Liver (tissue), 9 donors: Measurements from ENCODE around the gene ERGIC2. TPM values are rescaled to one million over a fixed set of nuclear protein-coding genes. Genes with fewer than 3 reads are reported as not detected.
A peak's percentile ranks its signal among the peaks of the same experiment; 100 is the strongest.

ENCODE experiments used
- DNase-seq: peaks from one replicate; pipeline ENCODE4 v3.0.0-alpha.2; 2017; ENCODE audit warnings: low spot score
- H3K27ac ChIP-seq, 2 donors: one replicate each; pipeline ENCODE4 v1.7.0; 2013; ENCODE audit warnings: inconsistent platforms in 2 of 2, low read length in 2 of 2, control low read depth in 1 of 2, low read depth in 1 of 2, mild to moderate bottlenecking in 1 of 2
- H3K27me3 ChIP-seq, 4 donors: one replicate each; pipeline versions ENCODE4 v1.6.1 to v1.7.0; 2013; ENCODE audit warnings: low read length in 3 of 4, inconsistent platforms in 1 of 4, mild to moderate bottlenecking in 1 of 4, moderate library complexity in 1 of 4; ENCODE audit not compliant: control insufficient read depth in 4 of 4, insufficient read depth in 4 of 4
- H3K36me3 ChIP-seq, 4 donors: one replicate each; pipeline versions ENCODE4 v1.6.1 to v1.7.0; 2013; ENCODE audit warnings: low read length in 3 of 4, mild to moderate bottlenecking in 3 of 4, low read depth in 1 of 4, moderate library complexity in 1 of 4; ENCODE audit not compliant: control insufficient read depth in 4 of 4, insufficient read depth in 3 of 4
- H3K4me1 ChIP-seq, 4 donors: one replicate each; pipeline versions ENCODE4 v1.6.1 to v1.7.0; 2013; ENCODE audit warnings: low read length in 3 of 4, mild to moderate bottlenecking in 3 of 4, moderate library complexity in 1 of 4; ENCODE audit not compliant: control insufficient read depth in 4 of 4, insufficient read depth in 4 of 4
- H3K4me3 ChIP-seq, 3 donors: one replicate each; pipeline versions ENCODE4 v1.6.1 to v1.7.0; 2013; ENCODE audit warnings: low read length in 3 of 3, control low read depth in 1 of 3, low read depth in 1 of 3, mild to moderate bottlenecking in 1 of 3
- H3K9ac ChIP-seq, 2 donors: one replicate each; pipeline ENCODE4 v1.7.0; 2013; ENCODE audit warnings: low read length in 2 of 2, mild to moderate bottlenecking in 2 of 2, moderate library complexity in 2 of 2, control low read depth in 1 of 2, low read depth in 1 of 2
- H3K9me3 ChIP-seq, 4 donors: one replicate each; pipeline versions ENCODE4 v1.6.1 to v1.7.0; 2013; ENCODE audit warnings: low read length in 3 of 4; ENCODE audit not compliant: control insufficient read depth in 4 of 4
- ATF3 ChIP-seq: IDR thresholded peaks from 2 replicates; pipeline ENCODE4 v1.6.1; 2016; ENCODE audit warnings: antibody characterized with exemption
- CTCF ChIP-seq: fragments of 150-350 bp; IDR thresholded peaks from 2 replicates; pipeline ENCODE4 v1.5.1; 2017; ENCODE audit warnings: improper control_type of control experiment, low read depth, low read length; ENCODE audit not compliant: missing input control
- EGR1 ChIP-seq, 2 donors: IDR thresholded peaks; 2 replicates each; pipeline ENCODE4 v1.6.1; 2016 to 2018; ENCODE audit warnings: antibody characterized with exemption in 2 of 2, low read depth in 2 of 2
- FOXA1 ChIP-seq: IDR thresholded peaks from 2 replicates; pipeline ENCODE4 v1.6.1; 2016; ENCODE audit warnings: antibody characterized with exemption
- FOXA2 ChIP-seq: IDR thresholded peaks from 2 replicates; pipeline ENCODE4 v1.6.1; 2016; ENCODE audit warnings: antibody characterized with exemption
- HNF4A ChIP-seq, 2 donors: conservative IDR thresholded peaks; 2 replicates each; pipeline ENCODE4 v1.6.1; 2016; ENCODE audit warnings: antibody characterized with exemption in 2 of 2, mild to moderate bottlenecking in 2 of 2
- JUND ChIP-seq, 2 donors: IDR thresholded peaks; 2 replicates each; pipeline ENCODE4 v1.6.1; 2016; ENCODE audit warnings: antibody characterized with exemption in 2 of 2
- RAD21 ChIP-seq, 2 donors: IDR thresholded peaks; 2 replicates each; pipeline ENCODE4 v1.6.1; 2016; ENCODE audit warnings: antibody characterized with exemption in 2 of 2, mild to moderate bottlenecking in 2 of 2
- RXRA ChIP-seq, 2 donors: IDR thresholded peaks; 2 replicates each; pipeline ENCODE4 v1.6.1; 2017 to 2018; ENCODE audit warnings: antibody characterized with exemption in 2 of 2, mild to moderate bottlenecking in 1 of 2
- SP1 ChIP-seq: IDR thresholded peaks from 2 replicates; pipeline ENCODE4 v1.6.1; 2018; ENCODE audit warnings: antibody characterized with exemption, mild to moderate bottlenecking
- TAF1 ChIP-seq: conservative IDR thresholded peaks from 2 replicates; pipeline ENCODE4 v1.6.1; 2016; ENCODE audit warnings: antibody characterized with exemption, mild to moderate bottlenecking
- YY1 ChIP-seq: IDR thresholded peaks from 2 replicates; pipeline ENCODE4 v1.6.1; 2016; ENCODE audit warnings: antibody characterized with exemption, mild to moderate bottlenecking
- ZBTB33 ChIP-seq: IDR thresholded peaks from 2 replicates; pipeline ENCODE4 v1.6.1; 2016; ENCODE audit warnings: antibody characterized with exemption
- WGBS: extraction: QIAGEN DNeasy Blood & Tissue Kit; methylation state at CpG from one replicate; pipeline ENCODE4 v1.1.7; 2013; 5-methylcytosine and 5-hydroxymethylcytosine counted together
- polyA plus RNA-seq, 2 donors: library from polyadenylated mRNA; stranded (reverse) in 1 of 2; unstranded in 1 of 2; fragments of 200-250 nt in 1 of 2; fragments of >200 nt in 1 of 2; fragmentation: Nextera tagmentation in 1 of 2; extraction: Ambion mirVana in 1 of 2; gene quantifications; one replicate each; pipeline versions ENCODE4 v1.2.1 to v1.2.3, GENCODE V29; 2013 to 2015
- total RNA-seq, 2 donors: library from RNA; depleted of rRNA; stranded (reverse); fragments of >200 nt; gene quantifications; one replicate each; pipeline ENCODE4 v1.2.3, GENCODE V29; 2014
- donor health status: healthy.
- donor health status: healthy.
- donor health status: healthy.
- donor health status: healthy.
- donor health status: healthy.

ERGIC2 gene
- total and polyA plus RNA-seq, 4 donors = 33.8 to 56.2 (median 40.8) TPM

- Histone ChIP-seq H3K27me3 (no peaks in the 10 kb centered on the region), H3K9ac (no peak overlapping the region), H3K4me1 (peaks cover 0 to 7% (median 7%) of the 10 kb centered on the region in 4 donors), H3K36me3 (no peaks in the 10 kb centered on the region), H3K27ac (no peak overlapping the region), H3K9me3 (no peaks in the 10 kb centered on the region), H3K4me3 (no peak overlapping the region)
- DNase-seq = no peak
- TF ChIP-seq RAD21 (IDR thresholded peaks at IDR 0.05) (peak; percentile 94 to 97), EGR1 (IDR thresholded peaks at IDR 0.05; ENCODE audit: low read depth in 2 of 2) (no peak), ZBTB33 (no peak), ATF3 (no peak), JUND (IDR thresholded peaks at IDR 0.05) (peak in 1 of 2 donors; percentile 24), FOXA1 (no peak), HNF4A (conservative IDR thresholded peaks at IDR 0.05) (peak in 1 of 2 donors; percentile 27), RXRA (IDR thresholded peaks at IDR 0.05) (peak in 1 of 2 donors; percentile 30), FOXA2 (no peak), SP1 (no peak), TAF1 (no peak), CTCF (peak; percentile 74)
- WGBS = 37% methylated on average over 8 of the region's 8 CpGs
Measured at GRCh38 chr12:29317556-29318363, 63.2 kb downstream of the ERGIC2 start.

GRCh38 chr12:29316752-29317151, 64.2 kb downstream of the ERGIC2 start:
- TF ChIP-seq SP1 (no peak), FOXA2 (no peak), TAF1 (no peak)
- no peaks in the 10 kb centered on the region for H3K36me3 ChIP-seq
- H3K9ac ChIP-seq = no peak overlapping the region
- 78% methylated on average over 4 of the region's 4 CpGs for WGBS
- H3K27ac ChIP-seq = no peak overlapping the region
- no peak for DNase-seq
- H3K4me1 ChIP-seq = peaks cover 0 to 7% (median 7%) of the 10 kb centered on the region in 4 donors
- no peaks in the 10 kb centered on the region for H3K27me3 ChIP-seq
- H3K9me3 ChIP-seq = no peaks in the 10 kb centered on the region
- H3K4me3 ChIP-seq = no peak overlapping the region

- no peak overlapping the region for H3K9ac ChIP-seq
- peaks cover 0 to 4% (median 2%) of the 10 kb centered on the region in 4 donors for H3K4me1 ChIP-seq
- 71% methylated on average over 2 of the region's 2 CpGs for WGBS
- TF ChIP-seq JUND (IDR thresholded peaks at IDR 0.05) (no peak), YY1 (no peak)
- H3K4me3 ChIP-seq = no peak overlapping the region
- DNase-seq = no peak
- no peaks in the 10 kb centered on the region for H3K36me3 ChIP-seq
- H3K27me3 ChIP-seq = no peaks in the 10 kb centered on the region
- no peak overlapping the region for H3K27ac ChIP-seq
- H3K9me3 ChIP-seq = no peaks in the 10 kb centered on the region
Measured at GRCh38 chr12:29314416-29314815, 66.6 kb downstream of the ERGIC2 start.
